GM21447 (cell line): ENCODE results near the gene IRX4.

ENCODE experiments used
- ATAC-seq: cut with Tn5 transposase; IDR thresholded peaks from one replicate; pipeline ENCODE4 v1.9.1; 2021; ENCODE audit not compliant: unreplicated experiment

Gene IRX4

GRCh38 chr5:1840741-1841521 is 41.8 kb downstream of the IRX4 start:
- ATAC-seq = no peak

- ATAC-seq = no peak
These were observed 42.6 kb downstream of the IRX4 start for GRCh38 chr5:1840071-1840547.

- no peak for ATAC-seq
These were observed 44.7 kb downstream of the IRX4 start for GRCh38 chr5:1838013-1838412.

GRCh38 chr5:1836891-1837880 is 45.5 kb downstream of the IRX4 start:
- ATAC-seq = no peak

- ATAC-seq = no peak
These were observed 46.4 kb downstream of the IRX4 start for GRCh38 chr5:1836176-1836890.

- ATAC-seq = no peak
These were observed 47.3 kb downstream of the IRX4 start for GRCh38 chr5:1835431-1835830.

- ATAC-seq = no peak
These were observed 47.9 kb downstream of the IRX4 start for GRCh38 chr5:1834721-1835429.

- no peak for ATAC-seq
These were observed 48.6 kb downstream of the IRX4 start for GRCh38 chr5:1834022-1834551.

- no peak for ATAC-seq
These were observed 49.3 kb downstream of the IRX4 start for GRCh38 chr5:1833264-1834021.

GRCh38 chr5:1832511-1833250 is 50.0 kb downstream of the IRX4 start:
- ATAC-seq = no peak

- no peak for ATAC-seq
These were observed 50.9 kb downstream of the IRX4 start for GRCh38 chr5:1831677-1832313.

GRCh38 chr5:1831257-1831656 is 51.5 kb downstream of the IRX4 start:
- ATAC-seq = no peak

- ATAC-seq = no peak
These were observed 52.0 kb downstream of the IRX4 start for GRCh38 chr5:1830571-1831228.

GRCh38 chr5:1827886-1828397 is 54.8 kb downstream of the IRX4 start:
- peak; percentile 71 for ATAC-seq
